Kidney (tissue), 14 donors: ENCODE measurements around the gene AAK1. TPM values are rescaled to one million over a fixed set of nuclear protein-coding genes. Genes with fewer than 3 reads are reported as not detected.

Experiments
- DNase-seq, 5 donors: peaks; one replicate each; pipeline ENCODE4 v3.0.0-alpha.2; 2013 to 2020
- FAIRE-seq: peaks from 2 replicates; lab custom pipeline; 2012; peaks lifted over from hg19 to GRCh38; lab: Jason Lieb, UNC
- H3K27ac ChIP-seq, 2 donors: one replicate each; pipeline ENCODE4 v1.7.0; 2013; ENCODE audit warnings: low read depth in 2 of 2, low read length in 2 of 2, inconsistent platforms in 1 of 2
- H3K27me3 ChIP-seq: one replicate; pipeline ENCODE4 v1.7.1; 2013; ENCODE audit warnings: low read length, inconsistent platforms; ENCODE audit not compliant: control insufficient read depth, insufficient read depth
- H3K36me3 ChIP-seq, 3 donors: one replicate each; pipeline versions ENCODE4 v1.7.0 to v1.7.1; 2013; ENCODE audit warnings: low read length in 3 of 3, control low read depth in 1 of 3, inconsistent platforms in 1 of 3; ENCODE audit not compliant: insufficient read depth in 3 of 3, control insufficient read depth in 2 of 3
- H3K4me1 ChIP-seq, 3 donors: one replicate each; pipeline versions ENCODE4 v1.7.0 to v1.7.1; 2013; ENCODE audit warnings: low read length in 3 of 3, inconsistent platforms in 1 of 3, low read depth in 1 of 3; ENCODE audit not compliant: control insufficient read depth in 2 of 3, insufficient read depth in 2 of 3
- H3K4me3 ChIP-seq, 3 donors: one replicate each; pipeline versions ENCODE4 v1.7.0 to v1.8.1; 2013; ENCODE audit warnings: low read length in 3 of 3, control low read depth in 1 of 3, inconsistent platforms in 1 of 3
- H3K9ac ChIP-seq, 3 donors: one replicate each; pipeline versions ENCODE4 v1.7.0 to v1.7.1; 2013; ENCODE audit warnings: low read length in 3 of 3, control low read depth in 1 of 3, inconsistent platforms in 1 of 3
- H3K9me3 ChIP-seq, 3 donors: one replicate each; pipeline versions ENCODE4 v1.7.0 to v1.7.1; 2013; ENCODE audit warnings: low read length in 3 of 3, control low read depth in 1 of 3, inconsistent platforms in 1 of 3; ENCODE audit not compliant: control insufficient read depth in 2 of 3, insufficient read depth in 1 of 3
- CTCF ChIP-seq: IDR thresholded peaks from 3 replicates; pipeline ENCODE4 v1.5.1; 2012; ENCODE audit warnings: mild to moderate bottlenecking, moderate library complexity, borderline replicate concordance; ENCODE audit not compliant: insufficient read depth; ENCODE audit errors: extremely low read depth
- intact Hi-C: fragments of 100-400 bp; cut with DNase I; formaldehyde crosslinking; loops from one replicate; pipeline ENCODE4 v1.11.1; 2022
- polyA plus RNA-seq: library from polyadenylated mRNA; stranded (reverse); fragments of 350-450 nt; fragmentation: Illumina TruSeq; extraction: RNeasy Lipid Tissue Mini Kit (QIAGEN cat#74804); gene quantifications from one replicate; pipeline ENCODE4 v1.2.3, GENCODE V29; 2014; ENCODE audit warnings: low read depth, low replicate concordance; ENCODE audit not compliant: insufficient read depth
- total RNA-seq: library from RNA; stranded (reverse); fragmentation: NEBNext Ultra II Directional; extraction: Animal tissue kit (Norgen Biotek cat#: 25700); gene quantifications from one replicate; pipeline ENCODE4 v1.2.1, GENCODE V29; 2021
- donor health status: control.
- donor health status: control.
- donor health status: control.
- donor health status: control.
- donor health status: control.
- donor health status: DM: yes; HTN: yes; CAD: no.
- donor health status: Normal renal cell carcinoma (clear cell type).

The AAK1 gene
- total and polyA plus RNA-seq, 2 donors from 2014 or later: 25.8 to 93.7 TPM

GRCh38 chr2:69621440-69621839 is 22.1 kb downstream of the AAK1 start:
- intact Hi-C loops: no loop called here

GRCh38 chr2:69620870-69621269 is 22.7 kb downstream of the AAK1 start:
- DNase-seq (no peak), FAIRE-seq (no peak)
- intact Hi-C loops: no loop called here
- Histone ChIP-seq H3K27me3 (no peaks in the 10 kb centered on the region), H3K4me3 (no peak overlapping the region), H3K4me1 (peaks cover 0 to 25% (median 17%) of the 10 kb centered on the region in 3 donors), H3K9ac (no peak overlapping the region), H3K9me3 (no peaks in the 10 kb centered on the region), H3K27ac (no peak overlapping the region), H3K36me3 (no peaks in the 10 kb centered on the region)
- TF ChIP-seq CTCF: no peak

More at GRCh38 chr2:69621440-69621839, 22.1 kb downstream of the AAK1 start:
- FAIRE-seq: no peak
- Histone ChIP-seq H3K4me1 (peaks cover 0 to 25% (median 17%) of the 10 kb centered on the region in 3 donors), H3K27me3 (no peaks in the 10 kb centered on the region), H3K9ac (no peak overlapping the region), H3K36me3 (no peaks in the 10 kb centered on the region), H3K9me3 (no peaks in the 10 kb centered on the region), H3K4me3 (no peak overlapping the region), H3K27ac (no peak overlapping the region)
- DNase-seq: no peak
- TF ChIP-seq CTCF: no peak

- Histone ChIP-seq H3K9me3 (no peaks in the 10 kb centered on the region), H3K4me1 (peaks cover 0 to 25% (median 17%) of the 10 kb centered on the region in 3 donors), H3K27ac (no peak overlapping the region), H3K9ac (no peak overlapping the region), H3K4me3 (no peak overlapping the region), H3K27me3 (no peaks in the 10 kb centered on the region), H3K36me3 (no peaks in the 10 kb centered on the region)
- FAIRE-seq (no peak), DNase-seq (peak in 3 of 5 donors; percentile 17 to 70 (median 49))
- intact Hi-C loops: no loop called here
- TF ChIP-seq CTCF: no peak
Measured at GRCh38 chr2:69619725-69620124, 23.8 kb downstream of the AAK1 start.

GRCh38 chr2:69618362-69618761 is 25.2 kb downstream of the AAK1 start:
- intact Hi-C loops: no loop called here
- no peak for FAIRE-seq
- H3K36me3 ChIP-seq: no peaks in the 10 kb centered on the region
- H3K27ac ChIP-seq: no peak overlapping the region
- H3K27me3 ChIP-seq: no peaks in the 10 kb centered on the region
- no peak overlapping the region for H3K4me3 ChIP-seq
- H3K9me3 ChIP-seq: no peaks in the 10 kb centered on the region
- peak in 1 of 5 donors; percentile 20 for DNase-seq
- no peak for TF ChIP-seq CTCF
- H3K4me1 ChIP-seq: peaks cover 0 to 37% (median 19%) of the 10 kb centered on the region in 3 donors
- H3K9ac ChIP-seq: no peak overlapping the region
